Activated CD8-positive, alpha-beta memory T cell treated with anti-CD3 and anti-CD28 coated beads, Interleukin-2, amount 50 U/mL, for 1 hour (primary cell): Measurements from ENCODE around the gene CHMP3.
"Not testable (repeated sequence)": the region's sequence is repeated elsewhere in the genome, so short reads cannot be mapped to it uniquely, and the experiment has no call there.

Experiments
- DNase-seq: peaks from one replicate; pipeline ENCODE4 v3.0.0-alpha.2; 2020; ENCODE audit errors: extremely low read depth

CHMP3 gene

GRCh38 chr2:86562922-86563649 is at the start of gene CHMP3:
Gene CHMP3 (minus strand): TSS chr2:86563443. CDS start chr2:86563348, 95 bp downstream.
- DNase-seq = peak; percentile 92

GRCh38 chr2:86610871-86611270 is 47.6 kb upstream of the CHMP3 start:
- DNase-seq = no peak

DNA sequence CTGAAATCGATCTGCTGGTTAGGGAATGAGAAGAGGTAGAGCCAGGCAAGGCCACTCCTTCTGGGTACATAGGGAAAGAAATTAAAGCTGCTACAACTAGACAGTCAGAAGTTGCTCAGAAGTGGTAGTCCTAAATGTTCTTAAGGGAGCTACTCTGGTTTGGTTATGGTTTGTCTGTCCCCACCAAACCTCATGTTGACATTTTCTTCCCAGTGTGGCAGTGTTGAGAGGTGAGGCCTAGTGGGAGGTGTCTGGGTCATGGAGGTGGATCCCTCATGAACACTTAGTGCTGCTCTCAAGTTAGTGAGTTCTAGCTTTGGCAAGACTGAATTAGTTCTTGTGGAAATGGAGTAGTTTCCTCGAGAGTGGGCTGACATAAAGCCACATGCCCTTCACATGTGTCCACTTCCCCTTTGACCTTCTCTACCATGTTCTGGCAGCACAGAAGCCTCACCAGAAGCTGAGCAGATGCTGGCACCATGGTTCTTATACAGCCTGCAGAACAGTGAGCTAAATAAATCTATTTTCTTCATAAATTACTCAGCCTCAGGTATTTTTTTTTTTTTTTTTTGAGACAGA is 45.7 kb upstream of the CHMP3 start:
- no peak for DNase-seq

DNA sequence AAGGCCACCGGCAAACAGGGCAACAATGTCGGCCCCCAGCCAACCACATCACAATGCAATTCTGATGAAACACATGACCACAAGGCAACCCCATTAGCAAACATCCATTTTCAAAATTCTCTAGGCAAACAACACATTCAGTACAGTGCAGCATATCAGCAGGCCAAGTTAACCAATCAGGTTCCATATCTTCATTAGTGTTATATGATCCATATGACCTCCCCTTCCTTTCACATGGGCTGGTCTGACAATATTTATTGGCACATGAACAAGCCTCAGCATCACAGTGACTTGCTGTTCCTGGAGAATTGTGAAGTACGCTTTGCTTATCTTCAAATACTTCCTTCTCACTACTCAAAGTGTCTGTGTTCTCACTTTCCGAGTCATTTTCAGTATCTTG is 40.7 kb upstream of the CHMP3 start:
- no peak for DNase-seq

DNA sequence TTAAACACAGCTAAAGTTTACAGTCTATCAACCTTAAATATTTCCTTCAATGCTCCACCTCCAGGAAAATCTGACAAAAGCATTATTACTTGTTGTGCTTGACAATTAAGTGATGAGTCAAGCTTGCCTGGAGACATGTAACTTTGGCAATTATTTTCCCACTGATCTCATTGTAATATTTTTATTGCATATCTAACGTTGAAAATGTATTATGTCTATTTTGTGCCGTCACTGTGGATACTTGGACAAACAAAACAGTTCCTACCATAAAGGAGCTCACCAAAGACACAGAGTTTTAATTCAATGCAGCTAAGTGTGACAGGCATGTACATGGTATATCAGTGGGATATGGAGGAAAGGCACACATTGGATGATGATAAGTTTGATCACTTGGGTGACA is 35.7 kb upstream of the CHMP3 start:
- DNase-seq = no peak

DNA sequence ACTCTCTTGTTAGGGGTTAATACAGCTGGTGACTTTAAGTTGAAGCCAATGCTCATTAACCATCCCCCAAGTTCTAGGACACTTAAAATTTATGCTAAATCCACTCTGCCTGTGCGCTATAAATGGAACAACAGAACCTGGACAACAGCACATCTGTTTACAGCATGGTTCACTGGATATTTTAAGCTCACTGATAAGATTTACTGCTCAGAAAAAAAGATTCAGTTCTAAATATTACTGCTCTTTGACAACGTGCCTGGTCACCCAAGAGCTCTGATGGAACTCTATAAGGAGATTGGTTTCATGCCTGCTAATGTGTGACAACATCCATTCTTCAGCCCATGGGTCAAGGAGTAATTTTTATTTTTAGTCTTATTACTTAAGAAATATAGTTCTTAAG is 32.9 kb upstream of the CHMP3 start:
- no peak for DNase-seq

- DNase-seq = no peak
Observed at GRCh38 chr2:86593266-86593665, 30.0 kb upstream of the CHMP3 start.

DNA sequence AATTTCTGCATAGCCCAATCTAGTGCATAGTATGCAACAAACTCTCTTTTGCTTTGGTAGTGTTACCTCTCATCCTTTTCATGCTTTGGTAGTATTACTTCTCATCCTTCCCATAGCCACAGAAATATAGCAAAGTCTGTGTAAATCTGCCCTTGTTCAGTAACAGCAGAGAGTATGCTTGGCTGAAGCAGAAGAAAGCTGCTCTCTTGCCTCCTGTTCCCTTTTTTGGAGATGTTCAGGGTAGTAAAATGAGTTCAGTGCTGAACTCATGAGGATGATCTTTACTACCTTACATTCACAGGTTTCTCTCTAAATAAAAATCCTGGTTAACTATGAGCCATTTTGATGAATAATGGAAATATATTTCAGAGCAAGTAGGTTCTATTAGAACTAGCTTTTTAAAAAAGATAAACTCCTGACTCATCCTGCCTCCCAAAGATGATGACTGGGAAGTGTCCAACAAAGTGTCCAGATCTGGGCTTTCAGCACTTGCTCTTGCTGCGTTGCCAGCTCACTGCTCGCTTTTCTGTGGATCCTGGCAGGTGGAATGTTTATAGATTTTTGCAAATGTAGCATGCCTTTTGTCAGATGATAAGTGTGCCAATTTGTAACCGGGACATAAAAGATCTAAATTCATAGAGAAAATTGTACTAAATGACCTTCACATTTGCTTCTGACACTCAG is 29.4 kb upstream of the CHMP3 start:
- DNase-seq = no peak

- DNase-seq = not testable (repeated sequence)
Observed at GRCh38 chr2:86589701-86590100, 26.5 kb upstream of the CHMP3 start.

GRCh38 chr2:86584151-86584913 is 21.1 kb upstream of the CHMP3 start:
- DNase-seq = no peak

- DNase-seq = no peak
Observed at GRCh38 chr2:86580560-86580959, 17.3 kb upstream of the CHMP3 start.

DNA sequence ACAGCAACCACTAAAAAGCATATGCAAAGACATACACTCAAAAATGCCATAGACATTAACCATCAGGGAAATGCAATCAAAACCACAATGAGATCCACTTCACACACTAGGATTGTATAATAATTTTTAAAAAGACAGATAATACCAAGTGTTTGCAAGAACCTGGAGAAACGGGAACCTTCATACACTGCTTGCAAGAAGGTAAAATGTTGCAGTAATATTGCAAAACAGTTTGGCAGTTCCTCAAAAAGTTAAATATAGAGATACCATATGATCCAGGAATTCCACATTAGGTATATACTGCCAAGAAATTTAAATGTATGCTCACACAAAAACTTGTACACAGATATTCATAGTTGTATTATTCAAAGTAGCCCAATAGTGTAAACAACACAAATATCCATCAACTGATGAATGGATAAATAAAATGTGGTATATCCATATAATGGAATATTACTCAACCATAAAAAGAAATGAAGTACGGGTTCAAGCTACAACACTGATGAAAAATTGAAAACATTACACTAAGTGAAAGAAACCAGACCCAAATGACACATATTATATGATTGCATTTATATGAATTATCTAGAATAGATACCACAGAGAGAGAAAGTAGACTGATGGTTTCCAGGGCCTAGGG is 14.7 kb upstream of the CHMP3 start:
- no peak for DNase-seq

- DNase-seq = no peak
Observed at GRCh38 chr2:86570059-86570458, 6.8 kb upstream of the CHMP3 start.

GRCh38 chr2:86566821-86567190 is 3.6 kb upstream of the CHMP3 start:
- no peak for DNase-seq

DNA sequence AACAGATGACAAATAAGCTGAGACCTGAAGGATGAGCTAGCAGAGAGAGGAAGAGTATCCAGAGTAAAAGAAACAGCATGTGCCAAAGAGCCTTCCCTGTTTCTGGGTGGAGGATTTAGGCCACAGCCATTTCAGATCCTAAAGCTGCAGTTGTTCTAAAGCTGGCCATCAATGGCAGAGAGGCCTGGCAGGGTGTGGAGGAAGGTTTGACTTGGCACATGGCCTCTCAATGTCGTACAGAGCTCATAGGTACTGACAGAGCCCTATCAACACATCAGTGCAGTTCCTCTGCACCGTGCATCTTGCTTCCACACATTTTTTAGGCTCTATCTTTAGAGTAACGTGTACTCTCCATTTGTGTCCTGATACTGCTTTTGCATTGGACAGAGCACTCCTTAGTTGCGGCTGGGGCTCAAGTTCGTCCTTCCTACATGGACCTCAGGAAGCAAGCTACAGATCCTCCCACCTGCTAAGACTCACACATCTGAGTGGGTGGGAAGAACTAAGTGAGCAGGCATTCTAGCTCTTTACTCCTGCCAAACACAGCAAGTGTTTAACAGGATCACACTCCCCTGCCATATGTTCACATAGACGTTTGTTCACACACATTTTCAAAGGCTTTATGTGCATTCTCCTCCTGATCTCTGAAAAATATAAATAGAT is 3.0 kb upstream of the CHMP3 start:
- no peak for DNase-seq

- DNase-seq = no peak
Observed at GRCh38 chr2:86563650-86564061, 413 bp upstream of the CHMP3 start.

DNA sequence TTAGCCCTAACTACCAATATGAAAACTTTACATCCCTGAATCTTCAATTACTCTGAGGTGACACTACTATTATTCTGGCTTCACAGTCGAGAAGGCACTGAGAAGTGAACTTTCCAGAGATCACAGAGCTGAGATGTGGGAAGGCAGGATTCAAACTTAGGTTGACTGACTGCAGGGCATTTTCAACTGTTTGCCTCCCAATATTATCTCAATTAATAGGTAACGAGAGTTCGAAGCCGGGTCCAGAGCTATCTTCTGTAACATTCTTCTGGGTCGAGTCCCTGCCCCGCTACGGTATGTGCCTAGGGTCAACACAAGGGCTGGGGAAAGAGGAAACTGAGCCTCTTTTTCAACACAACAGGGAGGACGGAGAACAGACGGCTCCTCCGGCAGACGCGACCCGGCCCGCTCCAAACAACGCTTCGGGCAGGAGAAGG is 740 bp downstream of the CHMP3 start:
- no peak for DNase-seq

GRCh38 chr2:86557836-86558235 is 5.4 kb downstream of the CHMP3 start:
- no peak for DNase-seq

- DNase-seq = no peak
Observed at GRCh38 chr2:86556508-86556907, 6.7 kb downstream of the CHMP3 start.

- DNase-seq = no peak
Observed at GRCh38 chr2:86552889-86553288, 10.4 kb downstream of the CHMP3 start.

- not testable (repeated sequence) for DNase-seq
Observed at GRCh38 chr2:86549963-86550725, 13.1 kb downstream of the CHMP3 start.
